Daoy (cell line): Measurements from ENCODE around the gene EVC2. TPM values are rescaled to one million over a fixed set of nuclear protein-coding genes. Genes with fewer than 3 reads are reported as not detected.

Source experiments
- DNase-seq: peaks from one replicate; pipeline ENCODE4 v3.0.0-alpha.2; 2015; ENCODE audit warnings: low read depth
- total RNA-seq: library from RNA; depleted of rRNA; stranded (reverse); fragments of >200 nt; shearing (Covaris generic); gene quantifications from 2 replicates; pipeline ENCODE4 v1.2.3, GENCODE V29; 2014

Gene EVC2
- total RNA-seq, 1 experiment from 2014 or later, result 6.5 TPM

- DNase-seq, result no peak
Measured at GRCh38 chr4:5566991-5567390, 141.4 kb downstream of the EVC2 start.

GRCh38 chr4:5566526-5566925 lies 141.8 kb downstream of the EVC2 start:
- DNase-seq, result no peak

GRCh38 chr4:5563856-5564255 lies 144.5 kb downstream of the EVC2 start:
- no peak for DNase-seq

- no peak for DNase-seq
Measured at GRCh38 chr4:5562476-5562875, 145.9 kb downstream of the EVC2 start.

- DNase-seq, result no peak
Measured at GRCh38 chr4:5561286-5561685, 147.1 kb downstream of the EVC2 start.

GRCh38 chr4:5558502-5558901 lies 149.9 kb downstream of the EVC2 start:
- DNase-seq, result no peak

- no peak for DNase-seq
Measured at GRCh38 chr4:5554376-5554775, 154.0 kb downstream of the EVC2 start.

- DNase-seq, result no peak
Measured at GRCh38 chr4:5553801-5554200, 154.6 kb downstream of the EVC2 start.

- no peak for DNase-seq
Measured at GRCh38 chr4:5552451-5552850, 155.9 kb downstream of the EVC2 start.

GRCh38 chr4:5547651-5548249 lies 160.6 kb downstream of the EVC2 start:
- DNase-seq, result no peak

- DNase-seq, result no peak
Measured at GRCh38 chr4:5545271-5545670, 163.1 kb downstream of the EVC2 start.

- DNase-seq, result no peak
Measured at GRCh38 chr4:5544762-5545161, 163.6 kb downstream of the EVC2 start.

GRCh38 chr4:5543681-5544080 lies 164.7 kb downstream of the EVC2 start:
- DNase-seq, result no peak

GRCh38 chr4:5541169-5541568 lies 167.2 kb downstream of the EVC2 start:
- no peak for DNase-seq

- no peak for DNase-seq
Measured at GRCh38 chr4:5539584-5539983, 168.8 kb downstream of the EVC2 start.

- DNase-seq, result no peak
Measured at GRCh38 chr4:5532100-5532499, 176.3 kb downstream of the EVC2 start.

- no peak for DNase-seq
Measured at GRCh38 chr4:5528031-5528436, 180.3 kb downstream of the EVC2 start.

GRCh38 chr4:5527211-5527610 lies 181.1 kb downstream of the EVC2 start:
- no peak for DNase-seq

GRCh38 chr4:5526080-5526846 lies 182.1 kb downstream of the EVC2 start:
- DNase-seq, result no peak

GRCh38 chr4:5524446-5525299 lies 183.7 kb downstream of the EVC2 start:
- DNase-seq, result peak; percentile 79

GRCh38 chr4:5517372-5517771 lies 191.0 kb downstream of the EVC2 start:
- no peak for DNase-seq

GRCh38 chr4:5515646-5516045 lies 192.7 kb downstream of the EVC2 start:
- DNase-seq, result no peak
